ENCODE measurements around the gene PTCD2. TPM values are rescaled to one million over a fixed set of nuclear protein-coding genes. Genes with fewer than 3 reads are reported as not detected.
A peak's percentile ranks its signal among the peaks of the same experiment; 100 is the strongest.

PTCD2 gene
- total and polyA plus RNA-seq, 2 of the 8 experiments (the other 6 are each of a cell fraction or from before 2014, with no cell fraction given), result 7.3 to 15.4 TPM

- no peak overlapping the region for H2BK20ac ChIP-seq (ENCODE audit: low read length)
- H4K91ac ChIP-seq (replicated peaks; ENCODE audit: insufficient read length, low read length), result peak overlapping the region; percentile 32
- no peak overlapping the region for H3K23ac ChIP-seq (ENCODE audit: insufficient read length)
- ChIA-PET POLR2A (ENCODE audit: partially characterized antibody) (interaction anchor here (1.0 to 5.9 kb wide), 10 partner anchors 8 to 199 kb away, joined by 3 to 44 read pairs (median 4); partner anchors contain the start of genes MRPS27 and PTCD2), CTCF (ENCODE audit: partially characterized antibody) (interaction anchor here (0.7 to 2.4 kb wide), 6 partner anchors 12 to 402 kb away, joined by 3 to 12 read pairs (median 4); partner anchors contain the start of genes MRPS27 and PTCD2)
- no peak overlapping the region for H2BK120ac ChIP-seq (replicated peaks; ENCODE audit: low read depth, low read length)
- H3K27ac ChIP-seq (ENCODE audit: low read depth, low read length), result peak overlapping the region; percentile 94
- H3K27me3 ChIP-seq (replicated peaks in 1 of 4; ENCODE audit: control insufficient read depth in 3 of 4, extremely low read depth in 1 of 4, insufficient read depth in 3 of 4, low read length in 3 of 4), result no peaks in the 10 kb centered on the region
- H2BK5ac ChIP-seq (ENCODE audit: low read depth, low read length), result peak overlapping the region; percentile 98
- H4K20me1 ChIP-seq (replicated peaks in 1 of 2; ENCODE audit: control insufficient read depth in 1 of 2, insufficient read depth in 2 of 2, low read length in 2 of 2), result no peaks in the 10 kb centered on the region
- no peaks in the 10 kb centered on the region; the same call in 1 of the 2 replicates for H3K79me1 ChIP-seq (ENCODE audit: low read depth, low read length)
- H3K4me3 ChIP-seq (ENCODE audit: extremely low read depth in 1 of 4, insufficient read depth in 2 of 4, low read depth in 3 of 4, low read length in 4 of 4), result peak overlapping the region; percentile 46 to 75 (median 62)
- peaks cover 4 to 19% (median 13%) of the 10 kb centered on the region in 4 experiments; a peak in 7 of 8 replicates for H3K36me3 ChIP-seq (ENCODE audit: control insufficient read depth in 2 of 4, insufficient read depth in 4 of 4, low read length in 3 of 4)
- TF ChIP-seq SIX5 (IDR thresholded peaks at IDR 0.05; ENCODE audit: low read depth, low read length) (no peak), SIRT6 (IDR thresholded peaks at IDR 0.05; ENCODE audit: low read length) (no peak), ZNF274 (IDR thresholded peaks at IDR 0.05; ENCODE audit: borderline replicate concordance, extremely low read depth, low read length) (no peak)
- H4K8ac ChIP-seq (ENCODE audit: extremely low read depth, insufficient read depth, low read length), result peak overlapping the region; percentile 90; the same call in 1 of the 2 replicates
- peak overlapping the region; percentile 38 for H3K56ac ChIP-seq (replicated peaks; ENCODE audit: insufficient read length, low read depth, low read length)
- no peak overlapping the region for H2BK15ac ChIP-seq (ENCODE audit: low read length)
- H3K4ac ChIP-seq (replicated peaks; ENCODE audit: insufficient read length, low read depth, low read length), result no peak overlapping the region
- peaks cover 0 to 49% of the 10 kb centered on the region in 2 experiments; a peak in 3 of 4 replicates for H3K79me2 ChIP-seq (ENCODE audit: control insufficient read depth in 1 of 2, insufficient read depth in 2 of 2, low read length in 2 of 2)
- no peak overlapping the region for H2AFZ ChIP-seq (ENCODE audit: low read length)
- no peak for DNase-seq (ENCODE audit: low read depth in 1 of 2, low spot score in 2 of 2)
- peak overlapping the region; percentile 51 to 94 (median 82) for H3K9ac ChIP-seq (replicated peaks in 1 of 4; ENCODE audit: extremely low read depth in 1 of 4, low read depth in 3 of 4, low read length in 3 of 4)
- H2AK5ac ChIP-seq (ENCODE audit: low read depth, low read length), result no peak overlapping the region
- no peak overlapping the region for H2BK12ac ChIP-seq (ENCODE audit: low read depth, low read length)
- H3K4me2 ChIP-seq (ENCODE audit: insufficient read depth in 1 of 2, low read depth in 2 of 2, low read length in 2 of 2), result peak overlapping the region; percentile 44 to 94
- H4K5ac ChIP-seq (ENCODE audit: insufficient read length, low read depth, low read length), result peak overlapping the region; percentile 76
- no peak for FAIRE-seq
- H3K18ac ChIP-seq (ENCODE audit: extremely low read depth, low read length), result no peak overlapping the region
- H3K14ac ChIP-seq (ENCODE audit: insufficient read length), result no peak overlapping the region
- peaks cover under 1 to 4% (median 2%) of the 10 kb centered on the region in 4 experiments; a peak in 5 of 7 replicates for H3K4me1 ChIP-seq (replicated peaks in 1 of 4; ENCODE audit: control insufficient read depth in 3 of 4, insufficient read depth in 4 of 4, low read length in 3 of 4)
- WGBS, 2 experiments (ENCODE audit: extremely low coverage in 1 of 2, insufficient coverage in 1 of 2, insufficient read length in 1 of 2, insufficient replicate concordance in 2 of 2, low coverage in 1 of 2, low lambda C conversion rate in 2 of 2, missing lambda C conversion rate in 1 of 2), result 46% methylated on average over 8 of the region's 8 CpGs; no CpG with 5 or more reads in 1 of the 2 experiments
- no peaks in the 10 kb centered on the region for H3K9me3 ChIP-seq (ENCODE audit: insufficient read depth in 2 of 2, low read depth in 1 of 2, low read length in 1 of 2)
- H3K23me2 ChIP-seq (ENCODE audit: low read depth, low read length), result peaks cover 4% of the 10 kb centered on the region; the same call in 1 of the 2 replicates
Measured at GRCh38 chr5:72307573-72307967, 12.6 kb upstream of the PTCD2 start.

All from H1 (cell line).